Astrocyte (in vitro differentiated cells and primary cell): ENCODE measurements around the gene C13orf42. TPM values are rescaled to one million over a fixed set of nuclear protein-coding genes. Genes with fewer than 3 reads are reported as not detected.

Experiments
- DNase-seq: peaks from one replicate; pipeline ENCODE4 v3.0.0-alpha.2; 2010; ENCODE audit warnings: low read depth
- FAIRE-seq: peaks from 2 replicates; lab custom pipeline; 2011; peaks lifted over from hg19 to GRCh38; lab: Jason Lieb, UNC
- H2AFZ ChIP-seq: 2 replicates; pipeline ENCODE4 v1.6.0; 2012; ENCODE audit warnings: low read depth, low read length, inconsistent platforms
- H3K27ac ChIP-seq: 2 replicates; pipeline ENCODE4 v1.5.1; 2011; ENCODE audit warnings: low read depth, low read length, inconsistent platforms
- H3K27me3 ChIP-seq: 2 replicates; pipeline ENCODE4 v1.6.0; 2011; ENCODE audit warnings: low read length, inconsistent platforms; ENCODE audit not compliant: insufficient read depth
- H3K36me3 ChIP-seq: 2 replicates; pipeline ENCODE4 v1.5.1; 2011; ENCODE audit warnings: low read length, inconsistent platforms; ENCODE audit not compliant: insufficient read depth
- H3K4me1 ChIP-seq: 2 replicates; pipeline ENCODE4 v1.5.1; 2011; ENCODE audit warnings: low read length, inconsistent platforms; ENCODE audit not compliant: insufficient read depth
- H3K4me2 ChIP-seq: 2 replicates; pipeline ENCODE4 v1.6.0; 2012; ENCODE audit warnings: low read length, inconsistent platforms
- H3K4me3 ChIP-seq: 2 replicates; pipeline ENCODE4 v1.5.1; 2011; ENCODE audit warnings: low read depth, mild to moderate bottlenecking, low read length, inconsistent platforms; ENCODE audit not compliant: insufficient read depth
- H3K79me2 ChIP-seq: 2 replicates; pipeline ENCODE4 v1.6.0; 2012; ENCODE audit warnings: mild to moderate bottlenecking, low read length, inconsistent platforms; ENCODE audit not compliant: insufficient read depth
- H3K9ac ChIP-seq: 2 replicates; pipeline ENCODE4 v1.6.0; 2012; ENCODE audit warnings: mild to moderate bottlenecking, low read length, inconsistent platforms
- H3K9me3 ChIP-seq: 2 replicates; pipeline ENCODE4 v1.5.1; 2012; ENCODE audit warnings: low read depth, mild to moderate bottlenecking, low read length, inconsistent platforms; ENCODE audit not compliant: insufficient read depth
- H4K20me1 ChIP-seq: 2 replicates; pipeline ENCODE4 v1.6.0; 2012; ENCODE audit warnings: low read length, inconsistent platforms; ENCODE audit not compliant: insufficient read depth
- H3K27ac Mint-ChIP-seq: one replicate; pipeline ENCODE4 v1.8.0; 2021; ENCODE audit warnings: mild to moderate bottlenecking, mixed read lengths; ENCODE audit not compliant: unreplicated experiment
- H3K27me3 Mint-ChIP-seq: one replicate; pipeline ENCODE4 v1.8.0; 2021; ENCODE audit warnings: low read depth, mixed read lengths; ENCODE audit not compliant: unreplicated experiment
- H3K36me3 Mint-ChIP-seq: one replicate; pipeline ENCODE4 v1.8.0; 2021; ENCODE audit warnings: low read depth, mixed read lengths; ENCODE audit not compliant: unreplicated experiment
- H3K4me1 Mint-ChIP-seq: one replicate; pipeline ENCODE4 v1.8.0; 2021; ENCODE audit warnings: low read depth, mixed read lengths; ENCODE audit not compliant: unreplicated experiment
- H3K4me3 Mint-ChIP-seq: one replicate; pipeline ENCODE4 v1.8.0; 2021; ENCODE audit warnings: mild to moderate bottlenecking, moderate library complexity, mixed read lengths; ENCODE audit not compliant: unreplicated experiment
- H3K9me3 Mint-ChIP-seq: one replicate; pipeline ENCODE4 v1.8.0; 2021; ENCODE audit warnings: mild to moderate bottlenecking, mixed read lengths; ENCODE audit not compliant: unreplicated experiment
- CTCF ChIP-seq: IDR thresholded peaks from 2 replicates; pipeline ENCODE4 v1.5.1; 2011; ENCODE audit warnings: low read depth, mild to moderate bottlenecking, inconsistent platforms, low read length, moderate library complexity; ENCODE audit not compliant: insufficient read depth
- EZH2 ChIP-seq: IDR thresholded peaks from 2 replicates; pipeline ENCODE4 v1.6.1; 2012; ENCODE audit warnings: mild to moderate bottlenecking, low read length, inconsistent platforms; ENCODE audit not compliant: insufficient read depth
- total RNA-seq: library from RNA; stranded (reverse); gene quantifications from 2 replicates; pipeline ENCODE4 v1.2.1, GENCODE V29; 2021

The C13orf42 gene
- total RNA-seq, 1 donor from 2014 or later, result not detected

GRCh38 chr13:51058461-51059167 is 52.5 kb downstream of the C13orf42 start:
- Histone ChIP-seq H3K9ac (no peak overlapping the region), H3K36me3 (no peaks in the 10 kb centered on the region), H2AFZ (no peak overlapping the region), H3K9me3 (no peaks in the 10 kb centered on the region), H3K27me3 (peaks cover 13% of the 10 kb centered on the region), H4K20me1 (no peaks in the 10 kb centered on the region), H3K79me2 (no peaks in the 10 kb centered on the region), H3K4me3 (no peak overlapping the region), H3K27ac (no peak overlapping the region), H3K4me2 (no peak overlapping the region), H3K4me1 (no peaks in the 10 kb centered on the region)
- H3K36me3 Mint-ChIP-seq, result no peaks in the 10 kb centered on the region
- TF ChIP-seq EZH2, result no peak
- TF ChIP-seq CTCF, result no peak
- peaks cover 6% of the 10 kb centered on the region for H3K27me3 Mint-ChIP-seq
- FAIRE-seq (no peak), DNase-seq (no peak)
- H3K4me1 Mint-ChIP-seq, result peaks cover 6% of the 10 kb centered on the region
- H3K27ac Mint-ChIP-seq, result no peak overlapping the region
- H3K4me3 Mint-ChIP-seq, result no peak overlapping the region
- no peaks in the 10 kb centered on the region for H3K9me3 Mint-ChIP-seq

GRCh38 chr13:51057906-51058305 is 53.2 kb downstream of the C13orf42 start:
- H3K27me3 Mint-ChIP-seq, result peaks cover 3% of the 10 kb centered on the region

More at GRCh38 chr13:51057906-51058305, 53.2 kb downstream of the C13orf42 start:
- H3K27me3 ChIP-seq, result peaks cover 13% of the 10 kb centered on the region
- no peaks in the 10 kb centered on the region for H4K20me1 ChIP-seq
- H3K9ac ChIP-seq, result no peak overlapping the region
- no peak overlapping the region for H3K27ac ChIP-seq
- H3K79me2 ChIP-seq, result no peaks in the 10 kb centered on the region
- no peaks in the 10 kb centered on the region for H3K4me1 ChIP-seq
- no peaks in the 10 kb centered on the region for H3K9me3 ChIP-seq
- H3K36me3 Mint-ChIP-seq, result no peaks in the 10 kb centered on the region
- TF ChIP-seq CTCF, result no peak
- TF ChIP-seq EZH2, result no peak
- DNase-seq (no peak), FAIRE-seq (no peak)
- no peak overlapping the region for H2AFZ ChIP-seq
- no peak overlapping the region for H3K4me3 Mint-ChIP-seq
- H3K9me3 Mint-ChIP-seq, result no peaks in the 10 kb centered on the region
- peaks cover 6% of the 10 kb centered on the region for H3K4me1 Mint-ChIP-seq
- no peak overlapping the region for H3K27ac Mint-ChIP-seq
- no peak overlapping the region for H3K4me3 ChIP-seq
- H3K4me2 ChIP-seq, result no peak overlapping the region
- H3K36me3 ChIP-seq, result no peaks in the 10 kb centered on the region
